ENCODE results near the gene ALDH3A2.

DNA sequence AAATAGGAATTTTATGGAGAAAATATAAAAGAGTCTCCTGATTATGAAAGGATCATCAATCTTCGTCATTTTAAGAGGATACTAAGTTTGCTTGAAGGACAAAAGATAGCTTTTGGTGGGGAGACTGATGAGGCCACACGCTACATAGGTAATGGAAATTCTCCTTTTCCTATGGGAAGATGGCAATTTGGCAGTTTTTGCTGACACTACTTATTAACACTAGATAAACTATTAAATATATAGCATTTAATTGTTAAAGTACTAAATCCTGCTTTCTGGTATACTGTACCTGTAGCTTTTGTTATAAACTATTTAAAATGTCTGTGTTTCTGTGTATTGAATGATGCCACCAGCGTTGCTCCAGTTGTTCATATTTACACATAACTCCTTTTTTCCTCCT is 12.6 kb downstream of the ALDH3A2 start:
- TF ChIP-seq, protein P1, sequence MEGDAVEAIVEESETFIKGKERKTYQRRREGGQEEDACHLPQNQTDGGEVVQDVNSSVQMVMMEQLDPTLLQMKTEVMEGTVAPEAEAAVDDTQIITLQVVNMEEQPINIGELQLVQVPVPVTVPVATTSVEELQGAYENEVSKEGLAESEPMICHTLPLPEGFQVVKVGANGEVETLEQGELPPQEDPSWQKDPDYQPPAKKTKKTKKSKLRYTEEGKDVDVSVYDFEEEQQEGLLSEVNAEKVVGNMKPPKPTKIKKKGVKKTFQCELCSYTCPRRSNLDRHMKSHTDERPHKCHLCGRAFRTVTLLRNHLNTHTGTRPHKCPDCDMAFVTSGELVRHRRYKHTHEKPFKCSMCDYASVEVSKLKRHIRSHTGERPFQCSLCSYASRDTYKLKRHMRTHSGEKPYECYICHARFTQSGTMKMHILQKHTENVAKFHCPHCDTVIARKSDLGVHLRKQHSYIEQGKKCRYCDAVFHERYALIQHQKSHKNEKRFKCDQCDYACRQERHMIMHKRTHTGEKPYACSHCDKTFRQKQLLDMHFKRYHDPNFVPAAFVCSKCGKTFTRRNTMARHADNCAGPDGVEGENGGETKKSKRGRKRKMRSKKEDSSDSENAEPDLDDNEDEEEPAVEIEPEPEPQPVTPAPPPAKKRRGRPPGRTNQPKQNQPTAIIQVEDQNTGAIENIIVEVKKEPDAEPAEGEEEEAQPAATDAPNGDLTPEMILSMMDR (IDR thresholded peaks at IDR 0.05; ENCODE audit: borderline replicate concordance, extremely low read depth, low read length, poor library complexity, severe bottlenecking): no peak
- no peak for TF ChIP-seq EZH2 (IDR thresholded peaks at IDR 0.05; ENCODE audit: borderline replicate concordance, low read depth, low read length, severe bottlenecking)

Measured in DND-41 (cell line).